ENCODE data around the gene OR8J3. TPM values are rescaled to one million over a fixed set of nuclear protein-coding genes. Genes with fewer than 3 reads are reported as not detected.

OR8J3 gene
- total and polyA plus RNA-seq, 2 of the 8 experiments (the other 6 are each of a cell fraction or from before 2014, with no cell fraction given) = not detected

DNA sequence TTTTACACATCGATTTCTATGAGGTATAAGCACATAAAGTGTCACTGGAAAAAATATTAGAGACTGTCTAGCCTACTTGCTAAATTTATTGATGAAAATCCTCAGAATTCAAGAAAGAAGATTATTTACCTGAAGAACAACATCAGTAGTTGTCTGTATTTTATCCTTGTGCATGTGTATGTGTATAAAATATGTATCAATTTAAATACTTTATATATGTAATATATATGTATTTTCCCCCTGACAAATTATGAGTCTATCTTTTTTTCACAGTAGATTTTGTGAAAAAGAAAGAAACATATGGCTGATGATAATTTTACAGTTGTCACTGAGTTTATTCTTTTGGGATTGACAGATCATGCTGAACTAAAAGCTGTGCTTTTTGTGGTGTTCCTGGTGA is 36.3 kb upstream of the OR8J3 start, which contains the start of gene OR5J2:
Gene OR5J2 (plus strand): TSS at position 301 of the 400 bp plus-strand sequence. CDS start 0 bp downstream, at position 301.
- H3K4me3 ChIP-seq (ENCODE audit: extremely low read depth in 1 of 4, insufficient read depth in 2 of 4, low read depth in 3 of 4, low read length in 4 of 4) = no peak within 1 kb of the TSS
- no peaks in the 10 kb centered on the region for H4K20me1 ChIP-seq (replicated peaks in 1 of 2; ENCODE audit: control insufficient read depth in 1 of 2, insufficient read depth in 2 of 2, low read length in 2 of 2)
- no peaks in the 10 kb centered on the region for H3K79me1 ChIP-seq (ENCODE audit: low read depth, low read length)
- 96% methylated on average over 1 of the region's 1 CpG; no CpG with 5 or more reads in 1 of the 2 experiments for WGBS, 2 experiments (ENCODE audit: extremely low coverage in 1 of 2, insufficient coverage in 1 of 2, insufficient read length in 1 of 2, insufficient replicate concordance in 2 of 2, low coverage in 1 of 2, low lambda C conversion rate in 2 of 2, missing lambda C conversion rate in 1 of 2)
- POLR2A ChIA-PET (ENCODE audit: partially characterized antibody) = no interaction called here
- no peak within 1 kb of the TSS for H4K91ac ChIP-seq (replicated peaks; ENCODE audit: insufficient read length, low read length)
- H2BK5ac ChIP-seq (ENCODE audit: low read depth, low read length) = no peak within 1 kb of the TSS
- TF ChIP-seq, protein P1, sequence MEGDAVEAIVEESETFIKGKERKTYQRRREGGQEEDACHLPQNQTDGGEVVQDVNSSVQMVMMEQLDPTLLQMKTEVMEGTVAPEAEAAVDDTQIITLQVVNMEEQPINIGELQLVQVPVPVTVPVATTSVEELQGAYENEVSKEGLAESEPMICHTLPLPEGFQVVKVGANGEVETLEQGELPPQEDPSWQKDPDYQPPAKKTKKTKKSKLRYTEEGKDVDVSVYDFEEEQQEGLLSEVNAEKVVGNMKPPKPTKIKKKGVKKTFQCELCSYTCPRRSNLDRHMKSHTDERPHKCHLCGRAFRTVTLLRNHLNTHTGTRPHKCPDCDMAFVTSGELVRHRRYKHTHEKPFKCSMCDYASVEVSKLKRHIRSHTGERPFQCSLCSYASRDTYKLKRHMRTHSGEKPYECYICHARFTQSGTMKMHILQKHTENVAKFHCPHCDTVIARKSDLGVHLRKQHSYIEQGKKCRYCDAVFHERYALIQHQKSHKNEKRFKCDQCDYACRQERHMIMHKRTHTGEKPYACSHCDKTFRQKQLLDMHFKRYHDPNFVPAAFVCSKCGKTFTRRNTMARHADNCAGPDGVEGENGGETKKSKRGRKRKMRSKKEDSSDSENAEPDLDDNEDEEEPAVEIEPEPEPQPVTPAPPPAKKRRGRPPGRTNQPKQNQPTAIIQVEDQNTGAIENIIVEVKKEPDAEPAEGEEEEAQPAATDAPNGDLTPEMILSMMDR (IDR thresholded peaks at IDR 0.05; ENCODE audit: control extremely low read depth in 1 of 3, insufficient read depth in 1 of 3, low read depth in 1 of 3, low read length in 3 of 3) = no peak
- TF ChIP-seq, protein P2, sequence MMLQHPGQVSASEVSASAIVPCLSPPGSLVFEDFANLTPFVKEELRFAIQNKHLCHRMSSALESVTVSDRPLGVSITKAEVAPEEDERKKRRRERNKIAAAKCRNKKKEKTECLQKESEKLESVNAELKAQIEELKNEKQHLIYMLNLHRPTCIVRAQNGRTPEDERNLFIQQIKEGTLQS (IDR thresholded peaks at IDR 0.05; ENCODE audit: insufficient read depth, low read depth, low read length) = no peak
- no peak for TF ChIP-seq TAF1 (IDR thresholded peaks at IDR 0.05; ENCODE audit: low read depth, low read length)
- TF ChIP-seq MAFK (IDR thresholded peaks at IDR 0.05; ENCODE audit: low read depth, low read length) = no peak
- no peak for DNase-seq (ENCODE audit: low read depth in 1 of 2, low spot score in 2 of 2)
- no peaks in the 10 kb centered on the region for H3K79me2 ChIP-seq (ENCODE audit: control insufficient read depth in 1 of 2, insufficient read depth in 2 of 2, low read length in 2 of 2)
- no peak within 1 kb of the TSS for H3K9ac ChIP-seq (replicated peaks in 1 of 4; ENCODE audit: extremely low read depth in 1 of 4, low read depth in 3 of 4, low read length in 3 of 4)
- H3K4ac ChIP-seq (replicated peaks; ENCODE audit: insufficient read length, low read depth, low read length) = no peak within 1 kb of the TSS
- H3K14ac ChIP-seq (ENCODE audit: insufficient read length) = no peak within 1 kb of the TSS
- no peak within 1 kb of the TSS for H3K4me2 ChIP-seq (ENCODE audit: insufficient read depth in 1 of 2, low read depth in 2 of 2, low read length in 2 of 2)
- CTCF ChIA-PET (ENCODE audit: partially characterized antibody) = interaction anchor here (0.6 kb wide), 1 partner anchor 132 kb away, joined by 3 read pairs; no protein-coding TSS in a partner anchor
- H3K56ac ChIP-seq (replicated peaks; ENCODE audit: insufficient read length, low read depth, low read length) = no peak within 1 kb of the TSS
- no peak within 1 kb of the TSS for H4K5ac ChIP-seq (ENCODE audit: insufficient read length, low read depth, low read length)
- no peak for FAIRE-seq
- H3K18ac ChIP-seq (ENCODE audit: extremely low read depth, low read length) = no peak within 1 kb of the TSS
- H2BK15ac ChIP-seq (ENCODE audit: low read length) = no peak within 1 kb of the TSS
- peak within 1 kb of the TSS; percentile 49; the same call in 1 of the 2 replicates for H2AFZ ChIP-seq (ENCODE audit: low read length)
- no peak within 1 kb of the TSS for H2AK5ac ChIP-seq (ENCODE audit: low read depth, low read length)
- H2BK12ac ChIP-seq (ENCODE audit: low read depth, low read length) = no peak within 1 kb of the TSS
- H3K23ac ChIP-seq (ENCODE audit: insufficient read length) = no peak within 1 kb of the TSS
- H3K36me3 ChIP-seq (ENCODE audit: control insufficient read depth in 2 of 4, insufficient read depth in 4 of 4, low read length in 3 of 4) = no peaks in the 10 kb centered on the region
- H3K9me3 ChIP-seq (ENCODE audit: insufficient read depth in 2 of 2, low read depth in 1 of 2, low read length in 1 of 2) = peaks cover 7% of the 10 kb centered on the region in 2 experiments; a peak in 3 of 4 replicates
- H2BK120ac ChIP-seq (replicated peaks; ENCODE audit: low read depth, low read length) = no peak within 1 kb of the TSS
- no peaks in the 10 kb centered on the region for H3K27me3 ChIP-seq (replicated peaks in 1 of 4; ENCODE audit: control insufficient read depth in 3 of 4, extremely low read depth in 1 of 4, insufficient read depth in 3 of 4, low read length in 3 of 4)
- H3K27ac ChIP-seq (ENCODE audit: low read depth, low read length) = no peak within 1 kb of the TSS
- H3K23me2 ChIP-seq (ENCODE audit: low read depth, low read length) = no peaks in the 10 kb centered on the region
- no peak within 1 kb of the TSS for H4K8ac ChIP-seq (ENCODE audit: extremely low read depth, insufficient read depth, low read length)
- no peaks in the 10 kb centered on the region for H3K4me1 ChIP-seq (replicated peaks in 1 of 4; ENCODE audit: control insufficient read depth in 3 of 4, insufficient read depth in 4 of 4, low read length in 3 of 4)
- no peak within 1 kb of the TSS for H2BK20ac ChIP-seq (ENCODE audit: low read length)
